ENCODE data around the gene GPC4.

The GPC4 gene

GRCh38 chrX:133337250-133337649, 78.0 kb downstream of the GPC4 start:
- DNase-seq (ENCODE audit: low spot score), result no peak
- TF ChIP-seq CTCF (conservative IDR thresholded peaks at IDR 0.05; ENCODE audit: low read depth), result no peak
- ChIA-PET CTCF (interaction anchor here (0.6 kb wide), 1 partner anchor 501 kb away, joined by 3 read pairs; no protein-coding TSS in a partner anchor), POLR2A (ENCODE audit: low non-redundant PET) (no interaction called here)
- no peak overlapping the region for H3K27ac ChIP-seq

- peak; percentile 29; the same call in 1 of the 2 replicates for TF ChIP-seq CTCF (conservative IDR thresholded peaks at IDR 0.05; ENCODE audit: low read depth)
- no peak overlapping the region for H3K27ac ChIP-seq
- POLR2A ChIA-PET (ENCODE audit: low non-redundant PET), result no interaction called here
- CTCF ChIA-PET, result interaction anchor here (0.6 to 1.6 kb wide), 3 partner anchors 55 to 1192 kb away, joined by 3 to 13 read pairs (median 3); no protein-coding TSS in a partner anchor
- peak; percentile 4 for DNase-seq (ENCODE audit: low spot score)
These were observed 80.3 kb downstream of the GPC4 start for GRCh38 chrX:133335027-133335426.

GRCh38 chrX:133333154-133333750, 82.0 kb downstream of the GPC4 start:
- TF ChIP-seq CTCF (conservative IDR thresholded peaks at IDR 0.05; ENCODE audit: low read depth), result no peak
- CTCF ChIA-PET, result interaction anchor here (1.1 to 1.8 kb wide), 2 partner anchors 337 to 506 kb away, joined by 3 to 4 read pairs; no protein-coding TSS in a partner anchor

GRCh38 chrX:133332737-133333136, 82.6 kb downstream of the GPC4 start:
- CTCF ChIA-PET, result interaction anchor here (1.8 kb wide), 1 partner anchor 338 kb away, joined by 4 read pairs; no protein-coding TSS in a partner anchor
- POLR2A ChIA-PET (ENCODE audit: low non-redundant PET), result no interaction called here
- no peak for TF ChIP-seq CTCF (conservative IDR thresholded peaks at IDR 0.05; ENCODE audit: low read depth)
- no peak overlapping the region for H3K27ac ChIP-seq
- DNase-seq (ENCODE audit: low spot score), result no peak

More at GRCh38 chrX:133333154-133333750, 82.0 kb downstream of the GPC4 start:
- H3K27ac ChIP-seq, result no peak overlapping the region
- POLR2A ChIA-PET (ENCODE audit: low non-redundant PET), result no interaction called here
- DNase-seq (ENCODE audit: low spot score), result no peak

GRCh38 chrX:133330956-133331355, 84.3 kb downstream of the GPC4 start:
- DNase-seq (ENCODE audit: low spot score), result no peak
- POLR2A ChIA-PET (ENCODE audit: low non-redundant PET), result no interaction called here
- H3K27ac ChIP-seq, result no peak overlapping the region
- no peak for TF ChIP-seq CTCF (conservative IDR thresholded peaks at IDR 0.05; ENCODE audit: low read depth)
- CTCF ChIA-PET, result interaction anchor here (0.6 kb wide), 1 partner anchor 1493 kb away, joined by 10 read pairs; no protein-coding TSS in a partner anchor

GRCh38 chrX:133325422-133325821, 89.9 kb downstream of the GPC4 start:
- H3K27ac ChIP-seq, result no peak overlapping the region
- TF ChIP-seq CTCF (conservative IDR thresholded peaks at IDR 0.05; ENCODE audit: low read depth), result no peak
- ChIA-PET POLR2A (ENCODE audit: low non-redundant PET) (no interaction called here), CTCF (no interaction called here)
- DNase-seq (ENCODE audit: low spot score), result no peak
